Spleen (tissue), 11 donors: ENCODE data around the gene GBA2. TPM values are rescaled to one million over a fixed set of nuclear protein-coding genes. Genes with fewer than 3 reads are reported as not detected.

Experiments
- DNase-seq: peaks from one replicate; pipeline ENCODE4 v3.0.0-alpha.2; 2020
- H3K27ac ChIP-seq, 8 donors: fragments of 200-600 bp; sonication (generic) in 7 of 8; 1 replicate in 4 of 8; 2 replicates in 4 of 8; pipeline versions ENCODE4 v1.5.0 to v1.8.0; 2016 to 2021; ENCODE audit warnings: inconsistent platforms in 4 of 8, mild to moderate bottlenecking in 4 of 8, moderate library complexity in 1 of 8
- H3K27me3 ChIP-seq, 7 donors: fragments of 200-600 bp; sonication (generic) in 6 of 7; replicated peaks in 1 of 7; 1 replicate in 4 of 7; 2 replicates in 3 of 7; pipeline versions ENCODE4 v1.5.0 to v1.8.0; 2016 to 2021; ENCODE audit warnings: inconsistent platforms in 3 of 7, mild to moderate bottlenecking in 1 of 7
- H3K36me3 ChIP-seq, 6 donors: fragments of 200-600 bp; sonication (generic) in 5 of 6; 1 replicate in 4 of 6; 2 replicates in 2 of 6; pipeline versions ENCODE4 v1.5.0 to v1.8.0; 2016 to 2021; ENCODE audit warnings: inconsistent platforms in 2 of 6
- H3K4me1 ChIP-seq, 6 donors: fragments of 200-600 bp; sonication (generic) in 5 of 6; 1 replicate in 3 of 6; 2 replicates in 3 of 6; pipeline versions ENCODE4 v1.5.0 to v1.8.0; 2016 to 2021; ENCODE audit warnings: inconsistent platforms in 3 of 6
- H3K4me3 ChIP-seq, 8 donors: fragments of 200-600 bp; sonication (generic) in 7 of 8; 1 replicate in 4 of 8; 2 replicates in 4 of 8; pipeline versions ENCODE4 v1.5.0 to v1.8.0; 2016 to 2021; ENCODE audit warnings: inconsistent platforms in 4 of 8, mild to moderate bottlenecking in 4 of 8, moderate library complexity in 2 of 8
- H3K9me3 ChIP-seq, 8 donors: fragments of 200-600 bp; sonication (generic) in 7 of 8; 1 replicate in 4 of 8; 2 replicates in 4 of 8; pipeline versions ENCODE4 v1.5.0 to v1.8.0; 2016 to 2021; ENCODE audit warnings: inconsistent platforms in 4 of 8
- POLR2A ChIP-seq, 3 donors: fragments of 450-650 bp; IDR thresholded peaks; one replicate each; pipeline ENCODE4 v1.5.1; 2017; ENCODE audit warnings: antibody characterized with exemption in 3 of 3, mild to moderate bottlenecking in 1 of 3
- POLR2AphosphoS5 ChIP-seq, 3 donors: sonication (generic); formaldehyde crosslinking; IDR thresholded peaks; one replicate each; pipeline ENCODE4 v1.5.1; 2017; ENCODE audit warnings: antibody characterized with exemption in 3 of 3
- WGBS, 5 donors: extraction: QIAGEN DNeasy Blood & Tissue Kit in 3 of 5; methylation state at CpG; one replicate each; pipeline versions ENCODE4 v1.1.5 to v1.1.7; 2013 to 2018; 5-methylcytosine and 5-hydroxymethylcytosine counted together
- intact Hi-C: fragments of 100-400 bp; cut with DNase I; formaldehyde crosslinking; loops from one replicate; pipeline ENCODE4 v1.15.0; 2023; ENCODE audit warnings: low total_unique reads
- polyA plus RNA-seq, 3 donors: library from polyadenylated mRNA; stranded (reverse); fragments of 200-250 nt; gene quantifications; one replicate each; pipeline ENCODE4 v1.2.1, GENCODE V29; 2013
- total RNA-seq, 7 donors: library from RNA; depleted of rRNA in 3 of 7; stranded (reverse); fragments of >200 nt in 3 of 7; fragmentation: NEBNext Ultra II Directional in 4 of 7; extraction: Animal tissue kit (Norgen Biotek cat#: 25700) in 4 of 7; gene quantifications; one replicate each; pipeline versions ENCODE4 v1.1.0 to v1.2.1, GENCODE V29; 2016 to 2021
- TF ChIP-seq, protein P1 (sequence below), 11 experiments: fragments of 200-600 bp in 7 of 11; fragments of 450-650 bp in 4 of 11; sonication (generic) in 4 of 11; IDR thresholded peaks in 8 of 11; conservative IDR thresholded peaks in 3 of 11; 1 replicate in 7 of 11; 2 replicates in 4 of 11; pipeline versions ENCODE4 v1.4.0 to v1.8.0; 2016 to 2021; ENCODE audit warnings: antibody characterized with exemption in 11 of 11, inconsistent platforms in 4 of 11, mild to moderate bottlenecking in 1 of 11
- donor health status: healthy with polysubstance abuse.
- donor health status: DM: no; HTN: no; CAD: no; lungs with moderate emphysema.
- donor health status: DM: no; HTN: no; CAD: no.
- donor health status: Bipolar disorder and iron deficiency.
- donor health status: healthy.
- donor health status: DM: no; HTN: no; CAD: no.
- donor health status: DM: yes; HTN: yes; CAD: no.

Gene GBA2
- total and polyA plus RNA-seq, 10 donors = 22.8 to 111 (median 73.1) TPM

- H3K9me3 ChIP-seq = no peaks in the 10 kb centered on the region
- H3K4me3 ChIP-seq = peak overlapping the region; percentile 63 to 96 (median 80)
- peak overlapping the region; percentile 89 to 99 (median 93) for H3K27ac ChIP-seq
- WGBS, 5 donors = 0 to 1% (median 0%) methylated on average over 21 to 24 of the region's 24 CpGs
- TF ChIP-seq POLR2AphosphoS5 (IDR thresholded peaks at IDR 0.05) (no peak), POLR2A (IDR thresholded peaks at IDR 0.05) (no peak)
- TF ChIP-seq, protein P1, sequence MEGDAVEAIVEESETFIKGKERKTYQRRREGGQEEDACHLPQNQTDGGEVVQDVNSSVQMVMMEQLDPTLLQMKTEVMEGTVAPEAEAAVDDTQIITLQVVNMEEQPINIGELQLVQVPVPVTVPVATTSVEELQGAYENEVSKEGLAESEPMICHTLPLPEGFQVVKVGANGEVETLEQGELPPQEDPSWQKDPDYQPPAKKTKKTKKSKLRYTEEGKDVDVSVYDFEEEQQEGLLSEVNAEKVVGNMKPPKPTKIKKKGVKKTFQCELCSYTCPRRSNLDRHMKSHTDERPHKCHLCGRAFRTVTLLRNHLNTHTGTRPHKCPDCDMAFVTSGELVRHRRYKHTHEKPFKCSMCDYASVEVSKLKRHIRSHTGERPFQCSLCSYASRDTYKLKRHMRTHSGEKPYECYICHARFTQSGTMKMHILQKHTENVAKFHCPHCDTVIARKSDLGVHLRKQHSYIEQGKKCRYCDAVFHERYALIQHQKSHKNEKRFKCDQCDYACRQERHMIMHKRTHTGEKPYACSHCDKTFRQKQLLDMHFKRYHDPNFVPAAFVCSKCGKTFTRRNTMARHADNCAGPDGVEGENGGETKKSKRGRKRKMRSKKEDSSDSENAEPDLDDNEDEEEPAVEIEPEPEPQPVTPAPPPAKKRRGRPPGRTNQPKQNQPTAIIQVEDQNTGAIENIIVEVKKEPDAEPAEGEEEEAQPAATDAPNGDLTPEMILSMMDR (IDR thresholded peaks at IDR 0.05 in 8 of 11, conservative IDR thresholded peaks at IDR 0.05 in 3 of 11) = no peak
- intact Hi-C loops = loop anchor here (10.0 kb wide), 1 partner anchor 56 kb away; no protein-coding TSS in a partner anchor
- H3K4me1 ChIP-seq = peaks cover 34 to 79% (median 54%) of the 10 kb centered on the region in 6 donors
- peaks cover 0 to 58% (median 45%) of the 10 kb centered on the region in 6 donors for H3K36me3 ChIP-seq
- no peak for DNase-seq
- no peaks in the 10 kb centered on the region for H3K27me3 ChIP-seq
These were observed 678 bp downstream of the GBA2 start for GRCh38 chr9:35748242-35748857.

DNA sequence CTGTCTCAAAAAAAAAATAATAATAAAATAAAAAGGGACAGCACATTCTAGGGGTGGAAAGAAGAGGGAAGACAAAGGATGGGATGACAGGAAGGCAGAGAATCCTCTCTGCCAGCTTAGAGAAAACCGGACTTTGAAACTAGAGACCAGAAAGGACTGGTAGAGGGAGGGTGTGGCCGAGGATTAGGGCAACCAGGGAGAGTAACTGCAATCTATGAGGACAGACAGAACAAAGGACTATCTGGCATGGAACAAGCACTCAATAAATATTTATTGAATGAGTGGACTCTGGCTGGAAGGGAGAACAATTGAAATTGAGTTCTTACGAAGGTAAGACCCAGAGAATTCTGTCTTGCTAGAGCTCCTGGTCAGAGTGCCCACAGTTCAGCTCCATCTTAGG is 2.4 kb downstream of the GBA2 start:
- peaks cover 34 to 94% (median 56%) of the 10 kb centered on the region in 6 donors for H3K4me1 ChIP-seq

DNA sequence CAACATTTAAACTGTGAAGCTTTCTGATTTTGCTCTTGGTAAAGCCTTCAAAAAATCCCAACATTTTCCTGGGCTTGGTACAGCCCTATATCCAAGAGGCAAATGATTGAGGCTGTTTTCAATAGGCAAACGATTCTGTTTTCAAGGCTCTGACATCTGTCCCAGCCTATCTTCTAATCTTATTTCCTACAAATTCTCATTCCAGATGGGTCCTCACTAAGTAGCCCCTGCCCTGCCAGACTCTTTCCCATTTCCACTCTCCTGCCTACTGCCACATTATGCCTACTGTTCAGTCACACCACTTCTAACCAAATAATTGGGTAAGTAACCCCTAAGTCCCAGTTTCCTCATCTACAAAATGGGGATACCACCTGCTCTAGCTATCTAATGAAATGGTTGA is 3.5 kb downstream of the GBA2 start:
- no peaks in the 10 kb centered on the region for H3K9me3 ChIP-seq

More for the DNA sequence above, 2.4 kb downstream of the GBA2 start:
- TF ChIP-seq, protein P1 (IDR thresholded peaks at IDR 0.05 in 8 of 11, conservative IDR thresholded peaks at IDR 0.05 in 3 of 11) = no peak
- no peak for TF ChIP-seq POLR2A (IDR thresholded peaks at IDR 0.05)
- no peak for TF ChIP-seq POLR2AphosphoS5 (IDR thresholded peaks at IDR 0.05)
- Histone ChIP-seq H3K9me3 (no peaks in the 10 kb centered on the region), H3K27ac (no peak overlapping the region), H3K36me3 (peaks cover 0 to 58% (median 45%) of the 10 kb centered on the region in 6 donors), H3K27me3 (no peaks in the 10 kb centered on the region), H3K4me3 (peak overlapping the region in 6 of 8 donors; percentile 69 to 96 (median 80))
- intact Hi-C loops = loop anchor here (10.0 kb wide), 1 partner anchor 58 kb away; no protein-coding TSS in a partner anchor
- WGBS, 5 donors = 63 to 80% (median 73%) methylated on average over 3 of the region's 3 CpGs
- DNase-seq = no peak

More for the DNA sequence above, 3.5 kb downstream of the GBA2 start:
- peaks cover 34 to 85% (median 52%) of the 10 kb centered on the region in 6 donors for H3K4me1 ChIP-seq
- intact Hi-C loops = loop anchor here (10.0 kb wide), 1 partner anchor 59 kb away; no protein-coding TSS in a partner anchor
- TF ChIP-seq, protein P1 (IDR thresholded peaks at IDR 0.05 in 8 of 11, conservative IDR thresholded peaks at IDR 0.05 in 3 of 11) = no peak
- no peak for TF ChIP-seq POLR2A (IDR thresholded peaks at IDR 0.05)
- no peak for TF ChIP-seq POLR2AphosphoS5 (IDR thresholded peaks at IDR 0.05)
- H3K27ac ChIP-seq = no peak overlapping the region
- no peak for DNase-seq
- H3K27me3 ChIP-seq = no peaks in the 10 kb centered on the region
- H3K36me3 ChIP-seq = peaks cover 0 to 58% (median 44%) of the 10 kb centered on the region in 6 donors
- H3K4me3 ChIP-seq = peak overlapping the region in 3 of 8 donors; percentile 74 to 96 (median 84)
- 55 to 69% (median 67%) methylated on average over 1 of the region's 1 CpG for WGBS, 5 donors
